Sigmoid colon (tissue), 7 donors: Measurements from ENCODE around the gene CNPY1. TPM values are rescaled to one million over a fixed set of nuclear protein-coding genes. Genes with fewer than 3 reads are reported as not detected.

Source experiments
- DNase-seq: peaks from one replicate; pipeline ENCODE4 v3.0.0-alpha.2; 2019
- H3K27ac ChIP-seq, 4 donors: fragments of 200-600 bp; sonication (generic); one replicate each; pipeline ENCODE4 v1.5.1; 2016 to 2019; ENCODE audit warnings: mild to moderate bottlenecking in 1 of 4
- H3K27me3 ChIP-seq, 3 donors: fragments of 200-600 bp; sonication (generic); one replicate each; pipeline ENCODE4 v1.5.1; 2019; ENCODE audit warnings: mild to moderate bottlenecking in 1 of 3
- H3K36me3 ChIP-seq, 4 donors: fragments of 200-600 bp; sonication (generic); one replicate each; pipeline ENCODE4 v1.5.1; 2016 to 2019
- H3K4me1 ChIP-seq, 4 donors: fragments of 200-600 bp; sonication (generic); one replicate each; pipeline ENCODE4 v1.5.1; 2017 to 2019
- H3K4me3 ChIP-seq, 4 donors: fragments of 200-600 bp; sonication (generic); one replicate each; pipeline ENCODE4 v1.5.1; 2017 to 2019; ENCODE audit warnings: mild to moderate bottlenecking in 2 of 4, moderate library complexity in 1 of 4
- H3K9me3 ChIP-seq, 4 donors: fragments of 200-600 bp in 3 of 4; sonication (generic) in 3 of 4; one replicate each; pipeline versions ENCODE4 v1.5.1 to v1.6.1; 2013 to 2019
- CTCF ChIP-seq, 4 experiments: fragments of 450-650 bp in 3 of 4; fragments of 200-600 bp in 1 of 4; IDR thresholded peaks; one replicate each; pipeline ENCODE4 v1.5.1; 2016 to 2019; ENCODE audit warnings: antibody characterized with exemption in 4 of 4, mild to moderate bottlenecking in 3 of 4, moderate library complexity in 2 of 4
- EP300 ChIP-seq, 4 donors: sonication (generic); formaldehyde crosslinking; IDR thresholded peaks; one replicate each; pipeline ENCODE4 v1.6.1; 2017; ENCODE audit warnings: antibody characterized with exemption in 4 of 4
- POLR2A ChIP-seq, 2 donors: fragments of 450-650 bp; IDR thresholded peaks; one replicate each; pipeline ENCODE4 v1.6.1; 2016; ENCODE audit warnings: antibody characterized with exemption in 2 of 2, mild to moderate bottlenecking in 2 of 2, moderate library complexity in 2 of 2
- POLR2AphosphoS5 ChIP-seq, 4 donors: sonication (generic); formaldehyde crosslinking; IDR thresholded peaks; one replicate each; pipeline ENCODE4 v1.6.1; 2017; ENCODE audit warnings: antibody characterized with exemption in 4 of 4
- WGBS, 2 donors: extraction: QIAGEN DNeasy Blood & Tissue Kit; methylation state at CpG; one replicate each; pipeline ENCODE4 v1.1.7; 2013; 5-methylcytosine and 5-hydroxymethylcytosine counted together
- intact Hi-C: fragments of 100-400 bp; cut with DNase I; formaldehyde crosslinking; loops from one replicate; pipeline ENCODE4 v1.15.1; 2023
- polyA plus RNA-seq, 3 donors: library from polyadenylated mRNA; stranded (reverse); fragments of 200-250 nt; gene quantifications; one replicate each; pipeline ENCODE4 v1.2.3, GENCODE V29; 2013
- total RNA-seq, 4 donors: library from RNA; depleted of rRNA; stranded (reverse); fragments of >200 nt; gene quantifications; one replicate each; pipeline ENCODE4 v1.1.0, GENCODE V29; 2016
- donor health status: healthy with polysubstance abuse.
- donor health status: Bipolar disorder and iron deficiency.
- donor health status: healthy.

CNPY1 gene
- total and polyA plus RNA-seq, 7 donors, result not detected

GRCh38 chr7:155460926-155461613 is 85.3 kb downstream of the CNPY1 start:
- H3K9me3 ChIP-seq, result no peaks in the 10 kb centered on the region
- TF ChIP-seq EP300 (IDR thresholded peaks at IDR 0.05) (no peak), POLR2AphosphoS5 (IDR thresholded peaks at IDR 0.05) (no peak), CTCF (IDR thresholded peaks at IDR 0.05) (no peak), POLR2A (IDR thresholded peaks at IDR 0.05) (no peak)
- no peak overlapping the region for H3K27ac ChIP-seq
- intact Hi-C loops, result no loop called here
- no peak for DNase-seq
- H3K4me3 ChIP-seq, result no peak overlapping the region
- 11 to 16% methylated on average over 8 of the region's 8 CpGs for WGBS, 2 donors
- H3K4me1 ChIP-seq, result peaks cover 0 to 36% (median 34%) of the 10 kb centered on the region in 4 donors
- peaks cover 71 to 97% (median 92%) of the 10 kb centered on the region in 3 donors for H3K27me3 ChIP-seq
- no peaks in the 10 kb centered on the region for H3K36me3 ChIP-seq

- H3K9me3 ChIP-seq, result no peaks in the 10 kb centered on the region
- no peak overlapping the region for H3K4me3 ChIP-seq
- H3K4me1 ChIP-seq, result peaks cover 0 to 38% (median 35%) of the 10 kb centered on the region in 4 donors
- intact Hi-C loops, result no loop called here
- no peak overlapping the region for H3K27ac ChIP-seq
- peaks cover 74 to 97% (median 92%) of the 10 kb centered on the region in 3 donors for H3K27me3 ChIP-seq
- DNase-seq, result no peak
- no peak for TF ChIP-seq POLR2AphosphoS5 (IDR thresholded peaks at IDR 0.05)
- no peak for TF ChIP-seq POLR2A (IDR thresholded peaks at IDR 0.05)
- TF ChIP-seq EP300 (IDR thresholded peaks at IDR 0.05), result no peak
- no peak for TF ChIP-seq CTCF (IDR thresholded peaks at IDR 0.05)
- H3K36me3 ChIP-seq, result no peaks in the 10 kb centered on the region
- WGBS, 2 donors, result 3 to 5% methylated on average over 34 of the region's 34 CpGs
These were observed 86.5 kb downstream of the CNPY1 start for GRCh38 chr7:155459700-155460461.

- peaks cover 74 to 97% (median 94%) of the 10 kb centered on the region in 3 donors for H3K27me3 ChIP-seq
- H3K4me1 ChIP-seq, result peaks cover 0 to 45% (median 43%) of the 10 kb centered on the region in 4 donors
- TF ChIP-seq POLR2A (IDR thresholded peaks at IDR 0.05) (no peak), CTCF (IDR thresholded peaks at IDR 0.05) (no peak)
- WGBS, 2 donors, result 3 to 4% methylated on average over 68 of the region's 68 CpGs
- H3K36me3 ChIP-seq, result no peaks in the 10 kb centered on the region
- H3K27ac ChIP-seq, result no peak overlapping the region
- H3K9me3 ChIP-seq, result no peaks in the 10 kb centered on the region
- no peak for DNase-seq
- peak overlapping the region in 3 of 4 donors; percentile 22 to 38 (median 25) for H3K4me3 ChIP-seq
- intact Hi-C loops, result no loop called here
These were observed 87.3 kb downstream of the CNPY1 start for GRCh38 chr7:155458878-155459699.

- TF ChIP-seq EP300 (IDR thresholded peaks at IDR 0.05) (no peak), POLR2A (IDR thresholded peaks at IDR 0.05) (no peak), CTCF (IDR thresholded peaks at IDR 0.05) (no peak), POLR2AphosphoS5 (IDR thresholded peaks at IDR 0.05) (no peak)
- Histone ChIP-seq H3K4me3 (peak within 1 kb of the TSS; percentile 30 to 52 (median 43)), H3K27me3 (peaks cover 81 to 97% (median 95%) of the 10 kb centered on the region in 3 donors), H3K27ac (no peak within 1 kb of the TSS), H3K36me3 (no peaks in the 10 kb centered on the region), H3K9me3 (no peaks in the 10 kb centered on the region), H3K4me1 (peaks cover 0 to 52% (median 50%) of the 10 kb centered on the region in 4 donors)
- intact Hi-C loops, result no loop called here
- WGBS, 2 donors, result 1 to 2% methylated on average over 105 of the region's 105 CpGs
- no peak for DNase-seq
These were observed 88.1 kb downstream of the CNPY1 start, which contains the start of gene EN2 for GRCh38 chr7:155458111-155458877. Gene EN2, plus strand, starts transcription at chr7:155458129. Its CDS starts 249 bp downstream, at chr7:155458378.
